SK-N-SH (cell line): ENCODE results near the gene LAMA4.

Experiments used
- CHD2 ChIP-seq: fragments of 150-350 bp; IDR thresholded peaks from 2 replicates; pipeline ENCODE4 v1.6.1; 2018; ENCODE audit warnings: low read length; ENCODE audit not compliant: partially characterized antibody
- CTCF ChIP-seq: fragments of 200-600 bp; sonication (generic); IDR thresholded peaks from 2 replicates; pipeline ENCODE4 v1.6.1; 2017; ENCODE audit warnings: antibody characterized with exemption, mild to moderate bottlenecking, moderate library complexity
- ELF1 ChIP-seq: IDR thresholded peaks from 2 replicates; pipeline ENCODE4 v1.4.0; 2012
- EZH2phosphoT487 ChIP-seq: fragments of 200-600 bp; sonication (generic); IDR thresholded peaks from 2 replicates; pipeline ENCODE4 v1.6.1; 2017; ENCODE audit warnings: low read depth, mixed run types, mild to moderate bottlenecking, antibody characterized with exemption, moderate library complexity, borderline replicate concordance
- GATA2 ChIP-seq: sonication (generic); formaldehyde crosslinking; IDR thresholded peaks from 2 replicates; pipeline ENCODE4 v1.5.0; 2020; ENCODE audit warnings: mild to moderate bottlenecking, missing genetic modification reagents
- POLR2AphosphoS5 ChIP-seq: IDR thresholded peaks from 2 replicates; pipeline ENCODE4 v1.6.1; 2012; ENCODE audit warnings: low read depth, low read length
- RCOR1 ChIP-seq: fragments of 150-350 bp; IDR thresholded peaks from 2 replicates; pipeline ENCODE4 v1.6.1; 2017; ENCODE audit warnings: antibody characterized with exemption, low read length
- TF ChIP-seq, protein P1 (sequence below): fragments of 150-350 bp; IDR thresholded peaks from 2 replicates; pipeline ENCODE4 v1.6.1; 2017; ENCODE audit warnings: antibody characterized with exemption, low read length, low read depth, borderline replicate concordance

DNA sequence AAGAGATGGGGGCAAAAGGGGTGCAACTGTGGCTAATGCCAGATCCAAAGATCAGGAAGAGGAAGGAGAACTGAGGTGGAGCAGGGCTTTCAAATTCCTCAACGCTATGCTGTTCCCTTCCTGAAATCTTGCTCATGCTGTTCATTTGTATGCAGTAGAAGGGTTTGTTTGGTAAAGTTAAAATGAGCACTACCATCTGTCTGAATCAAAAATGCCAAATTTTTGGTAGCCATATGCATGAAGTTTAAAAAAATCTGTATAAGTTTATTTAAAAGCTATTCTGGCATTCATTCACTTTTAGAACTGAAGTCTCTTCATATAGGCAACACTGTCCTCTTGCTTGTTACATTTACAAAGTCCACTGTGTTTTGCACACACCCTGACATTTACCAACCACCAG lies 84.8 kb downstream of the LAMA4 start:
- TF ChIP-seq CTCF (no peak), RCOR1 (no peak), CHD2 (no peak), ELF1 (no peak), POLR2AphosphoS5 (no peak), EZH2phosphoT487 (no peak), GATA2 (CRISPR knock-in tag) (no peak)
- TF ChIP-seq, protein P1, sequence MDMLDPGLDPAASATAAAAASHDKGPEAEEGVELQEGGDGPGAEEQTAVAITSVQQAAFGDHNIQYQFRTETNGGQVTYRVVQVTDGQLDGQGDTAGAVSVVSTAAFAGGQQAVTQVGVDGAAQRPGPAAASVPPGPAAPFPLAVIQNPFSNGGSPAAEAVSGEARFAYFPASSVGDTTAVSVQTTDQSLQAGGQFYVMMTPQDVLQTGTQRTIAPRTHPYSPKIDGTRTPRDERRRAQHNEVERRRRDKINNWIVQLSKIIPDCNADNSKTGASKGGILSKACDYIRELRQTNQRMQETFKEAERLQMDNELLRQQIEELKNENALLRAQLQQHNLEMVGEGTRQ = no peak
